PC-9 (cell line): Measurements from ENCODE around the gene ARSG.

Experiments used
- EZH2 ChIP-seq: fragments of 200-600 bp; sonication (generic); IDR thresholded peaks from 2 replicates; pipeline ENCODE4 v1.8.0; 2017; ENCODE audit warnings: antibody characterized with exemption, low read depth
- TF ChIP-seq, protein P1 (sequence below): fragments of 200-600 bp; sonication (generic); conservative IDR thresholded peaks from 2 replicates; pipeline ENCODE4 v1.6.1; 2017; ENCODE audit warnings: mixed run types, antibody characterized with exemption, mild to moderate bottlenecking, moderate library complexity

DNA sequence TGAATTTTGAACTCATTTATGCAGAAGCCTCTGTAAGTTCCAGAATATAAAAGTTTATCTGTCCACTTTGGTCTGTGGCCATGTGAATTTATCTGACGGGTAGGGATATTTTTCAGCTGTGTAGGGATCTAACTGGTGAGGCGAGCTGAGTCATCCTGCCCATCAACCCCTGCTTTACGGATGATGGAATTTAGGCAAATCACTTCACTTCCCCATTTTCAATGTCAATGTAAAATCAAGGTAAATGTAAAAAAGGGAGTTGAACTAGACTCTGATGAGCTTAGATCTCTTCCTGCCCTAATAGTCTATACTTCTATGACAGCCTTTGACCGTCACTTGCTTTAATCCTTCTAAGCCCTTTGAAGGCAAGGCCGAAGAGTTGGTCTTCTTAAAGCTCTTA is 2.9 kb upstream of the ARSG start:
- TF ChIP-seq, protein P1, sequence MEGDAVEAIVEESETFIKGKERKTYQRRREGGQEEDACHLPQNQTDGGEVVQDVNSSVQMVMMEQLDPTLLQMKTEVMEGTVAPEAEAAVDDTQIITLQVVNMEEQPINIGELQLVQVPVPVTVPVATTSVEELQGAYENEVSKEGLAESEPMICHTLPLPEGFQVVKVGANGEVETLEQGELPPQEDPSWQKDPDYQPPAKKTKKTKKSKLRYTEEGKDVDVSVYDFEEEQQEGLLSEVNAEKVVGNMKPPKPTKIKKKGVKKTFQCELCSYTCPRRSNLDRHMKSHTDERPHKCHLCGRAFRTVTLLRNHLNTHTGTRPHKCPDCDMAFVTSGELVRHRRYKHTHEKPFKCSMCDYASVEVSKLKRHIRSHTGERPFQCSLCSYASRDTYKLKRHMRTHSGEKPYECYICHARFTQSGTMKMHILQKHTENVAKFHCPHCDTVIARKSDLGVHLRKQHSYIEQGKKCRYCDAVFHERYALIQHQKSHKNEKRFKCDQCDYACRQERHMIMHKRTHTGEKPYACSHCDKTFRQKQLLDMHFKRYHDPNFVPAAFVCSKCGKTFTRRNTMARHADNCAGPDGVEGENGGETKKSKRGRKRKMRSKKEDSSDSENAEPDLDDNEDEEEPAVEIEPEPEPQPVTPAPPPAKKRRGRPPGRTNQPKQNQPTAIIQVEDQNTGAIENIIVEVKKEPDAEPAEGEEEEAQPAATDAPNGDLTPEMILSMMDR, result no peak
- no peak for TF ChIP-seq EZH2
